A673 (cell line): ENCODE data around the gene DENND1A.

ENCODE experiments used
- EZH2 ChIP-seq: fragments of 200-600 bp; sonication (generic); IDR thresholded peaks from 2 replicates; pipeline ENCODE4 v1.6.1; 2017; ENCODE audit warnings: borderline replicate concordance, low read depth, mild to moderate bottlenecking, mixed read lengths, antibody characterized with exemption, low read length; ENCODE audit not compliant: poor library complexity, severe bottlenecking
- TF ChIP-seq, protein P1 (sequence below): fragments of 300-800, 200-600 bp; sonication (generic); conservative IDR thresholded peaks from 2 replicates; pipeline ENCODE4 v1.5.1; 2017; ENCODE audit warnings: low read depth, mild to moderate bottlenecking, antibody characterized with exemption, low read length, moderate library complexity, mixed read lengths

DNA sequence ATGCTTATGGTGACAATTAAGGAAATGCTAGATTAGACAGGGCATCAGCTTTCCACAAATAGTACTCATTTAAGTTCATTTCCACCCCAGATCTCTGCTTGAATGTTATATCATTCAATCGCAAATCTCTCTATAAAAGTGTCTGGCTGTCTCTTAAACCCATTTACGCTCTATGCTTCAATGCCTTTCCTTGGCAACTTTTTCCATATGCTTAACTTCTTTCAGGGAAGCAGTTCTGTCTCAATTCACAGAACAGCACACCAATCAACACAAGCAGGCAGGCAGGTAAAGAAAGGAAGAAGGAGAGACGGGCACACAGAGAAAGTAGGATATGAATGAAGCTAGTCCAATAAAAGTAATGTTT lies 243.1 kb downstream of the DENND1A start:
- no peak for TF ChIP-seq EZH2
- TF ChIP-seq, protein P1, sequence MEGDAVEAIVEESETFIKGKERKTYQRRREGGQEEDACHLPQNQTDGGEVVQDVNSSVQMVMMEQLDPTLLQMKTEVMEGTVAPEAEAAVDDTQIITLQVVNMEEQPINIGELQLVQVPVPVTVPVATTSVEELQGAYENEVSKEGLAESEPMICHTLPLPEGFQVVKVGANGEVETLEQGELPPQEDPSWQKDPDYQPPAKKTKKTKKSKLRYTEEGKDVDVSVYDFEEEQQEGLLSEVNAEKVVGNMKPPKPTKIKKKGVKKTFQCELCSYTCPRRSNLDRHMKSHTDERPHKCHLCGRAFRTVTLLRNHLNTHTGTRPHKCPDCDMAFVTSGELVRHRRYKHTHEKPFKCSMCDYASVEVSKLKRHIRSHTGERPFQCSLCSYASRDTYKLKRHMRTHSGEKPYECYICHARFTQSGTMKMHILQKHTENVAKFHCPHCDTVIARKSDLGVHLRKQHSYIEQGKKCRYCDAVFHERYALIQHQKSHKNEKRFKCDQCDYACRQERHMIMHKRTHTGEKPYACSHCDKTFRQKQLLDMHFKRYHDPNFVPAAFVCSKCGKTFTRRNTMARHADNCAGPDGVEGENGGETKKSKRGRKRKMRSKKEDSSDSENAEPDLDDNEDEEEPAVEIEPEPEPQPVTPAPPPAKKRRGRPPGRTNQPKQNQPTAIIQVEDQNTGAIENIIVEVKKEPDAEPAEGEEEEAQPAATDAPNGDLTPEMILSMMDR, result no peak
